BLaER1 treated with 17β-estradiol and CSF1 and Interleukin-3, amounts not matched to agents 10 nM and 100 nM (cell line): ENCODE results near the gene CDKAL1.

ENCODE experiments used
- H3K27ac ChIP-seq, 11 experiments: shearing (Covaris generic); formaldehyde crosslinking; 2 replicates each; pipeline ENCODE4 v1.8.1; 2022
- H3K27me3 ChIP-seq, 11 experiments: shearing (Covaris generic); formaldehyde crosslinking; 2 replicates each; pipeline ENCODE4 v1.8.1; 2022
- H3K36me3 ChIP-seq, 11 experiments: shearing (Covaris generic); formaldehyde crosslinking; 2 replicates each; pipeline ENCODE4 v1.8.1; 2022
- H3K4me1 ChIP-seq, 10 experiments: shearing (Covaris generic); formaldehyde crosslinking; 2 replicates each; pipeline ENCODE4 v1.8.1; 2022
- H3K4me2 ChIP-seq, 11 experiments: shearing (Covaris generic); formaldehyde crosslinking; 2 replicates each; pipeline ENCODE4 v1.8.1; 2022
- H3K4me3 ChIP-seq, 10 experiments: shearing (Covaris generic); formaldehyde crosslinking; 2 replicates each; pipeline ENCODE4 v1.8.1; 2022
- H3K9ac ChIP-seq, 11 experiments: shearing (Covaris generic); formaldehyde crosslinking; 2 replicates each; pipeline ENCODE4 v1.8.1; 2022
- H3K9me3 ChIP-seq, 11 experiments: shearing (Covaris generic); formaldehyde crosslinking; replicated peaks in 1 of 11; 2 replicates each; pipeline ENCODE4 v1.8.1; 2022
- H4K20me1 ChIP-seq, 11 experiments: shearing (Covaris generic); formaldehyde crosslinking; 2 replicates each; pipeline ENCODE4 v1.8.1; 2022
- Cebpa-rat ChIP-seq, 11 experiments: shearing (Covaris generic); IDR thresholded peaks; 2 replicates each; pipeline ENCODE4 v1.8.1; 2022

The CDKAL1 gene

DNA sequence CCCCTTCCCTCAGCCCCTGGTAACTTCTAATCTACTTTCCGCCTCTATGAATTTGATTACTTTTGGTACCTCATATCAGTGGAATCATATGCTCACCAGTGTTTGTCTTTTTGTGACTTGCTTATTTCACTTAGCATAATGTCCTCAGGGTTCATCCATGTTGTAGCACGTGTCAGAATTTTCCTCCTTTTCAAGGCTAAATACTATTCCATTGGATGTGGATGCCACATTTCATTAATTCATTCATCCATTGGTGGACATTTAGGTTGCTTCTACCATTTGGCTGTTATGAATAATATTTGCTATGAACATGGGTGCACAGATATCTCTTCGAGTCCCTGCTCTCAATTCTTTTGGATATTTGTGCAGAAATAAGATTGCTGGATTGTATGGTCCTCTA, 670.7 kb downstream of the CDKAL1 start:
- H3K36me3 ChIP-seq = peaks cover 5 to 45% (median 12%) of the 10 kb centered on the region in 11 experiments; a peak in 16 of 22 replicates
- H3K27ac ChIP-seq = no peak overlapping the region
- TF ChIP-seq Cebpa-rat (IDR thresholded peaks at IDR 0.05) = no peak
- H3K9me3 ChIP-seq = peaks cover 6 to 18% (median 12%) of the 10 kb centered on the region in 11 experiments; a peak in 17 of 22 replicates
- no peak overlapping the region for H3K4me2 ChIP-seq
- H3K4me3 ChIP-seq = no peak overlapping the region
- no peaks in the 10 kb centered on the region for H3K27me3 ChIP-seq
- peaks cover 8 to 27% (median 20%) of the 10 kb centered on the region in 10 experiments for H3K4me1 ChIP-seq
- no peak overlapping the region for H3K9ac ChIP-seq
- H4K20me1 ChIP-seq = no peaks in the 10 kb centered on the region

DNA sequence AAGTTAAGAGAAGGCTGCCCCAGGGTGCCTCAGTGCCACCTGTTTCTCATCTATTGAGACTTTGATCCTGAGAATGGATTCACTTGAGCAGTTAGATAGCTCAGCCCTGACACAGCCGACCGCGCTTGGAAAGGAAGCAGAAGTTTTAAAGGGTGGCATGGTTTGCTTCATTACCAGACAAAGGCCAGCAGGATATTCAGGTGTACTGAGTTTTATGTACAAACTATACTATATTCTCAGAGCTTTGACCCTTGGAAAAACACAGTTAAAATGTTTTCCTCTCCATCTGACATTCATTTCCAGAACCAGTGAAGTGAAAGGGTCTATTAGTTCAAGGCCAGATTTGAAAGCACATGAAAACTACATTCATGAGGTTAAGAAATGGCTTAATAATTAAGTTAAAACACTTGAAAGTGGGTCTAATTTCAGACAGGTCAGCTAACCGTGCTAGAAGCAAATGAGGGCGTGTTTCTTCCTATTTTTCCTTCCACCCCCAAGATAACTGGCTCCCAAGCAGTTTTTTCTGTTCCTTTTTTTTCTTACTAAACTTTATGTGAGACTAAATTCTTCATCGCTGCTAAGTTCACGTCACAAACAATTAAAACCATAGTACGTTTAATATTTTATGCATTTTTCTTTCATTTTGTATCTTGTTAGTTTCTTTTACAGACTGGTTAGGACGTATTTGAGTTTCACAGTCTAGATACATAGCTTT, 674.0 kb downstream of the CDKAL1 start:
- Histone ChIP-seq H3K27ac (no peak overlapping the region), H3K4me1 (peaks cover 0 to 19% (median 14%) of the 10 kb centered on the region in 10 experiments; a peak in 15 of 20 replicates), H3K9me3 (peaks cover 6 to 21% (median 12%) of the 10 kb centered on the region in 11 experiments; a peak in 17 of 22 replicates), H4K20me1 (no peaks in the 10 kb centered on the region), H3K9ac (no peak overlapping the region), H3K4me2 (peak overlapping the region in 8 of 11 experiments; percentile 2 to 49 (median 16); a peak in 12 of 22 replicates), H3K4me3 (no peak overlapping the region), H3K27me3 (no peaks in the 10 kb centered on the region), H3K36me3 (peaks cover 5 to 33% (median 16%) of the 10 kb centered on the region in 11 experiments; a peak in 14 of 22 replicates)
- TF ChIP-seq Cebpa-rat (IDR thresholded peaks at IDR 0.05) = no peak

DNA sequence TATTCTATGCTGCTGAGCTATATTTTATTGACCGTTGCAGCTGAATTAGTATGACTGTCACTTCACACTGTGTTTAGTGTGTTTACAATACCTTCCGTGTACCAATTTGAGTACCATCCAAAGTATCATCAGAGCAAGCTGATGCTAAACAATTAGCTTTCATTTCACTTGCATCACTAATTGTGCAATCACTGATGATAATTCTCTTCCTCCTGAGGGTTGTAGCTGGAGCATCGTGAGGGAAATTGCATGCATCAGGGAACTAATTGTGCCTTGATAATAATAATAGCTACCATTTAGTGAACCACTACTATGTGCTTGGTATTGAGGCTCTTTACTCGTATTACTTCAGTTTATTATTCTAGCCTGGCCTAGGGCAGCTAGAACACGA, 674.5 kb downstream of the CDKAL1 start:
- H3K9me3 ChIP-seq = peaks cover 6 to 17% (median 12%) of the 10 kb centered on the region in 11 experiments; a peak in 17 of 22 replicates
- H3K27ac ChIP-seq = no peak overlapping the region
- no peak overlapping the region for H3K4me3 ChIP-seq
- H3K27me3 ChIP-seq = no peaks in the 10 kb centered on the region
- peaks cover 5 to 33% (median 16%) of the 10 kb centered on the region in 11 experiments; a peak in 14 of 22 replicates for H3K36me3 ChIP-seq
- peak overlapping the region in 5 of 11 experiments; percentile 5 to 49 (median 12); a peak in 9 of 22 replicates for H3K4me2 ChIP-seq
- H3K4me1 ChIP-seq = peaks cover 0 to 24% (median 14%) of the 10 kb centered on the region in 10 experiments; a peak in 15 of 20 replicates
- H3K9ac ChIP-seq = no peak overlapping the region
- peak in 1 of 11 experiments; percentile 61; a peak in 3 of 22 replicates for TF ChIP-seq Cebpa-rat (IDR thresholded peaks at IDR 0.05)
- H4K20me1 ChIP-seq = no peaks in the 10 kb centered on the region

DNA sequence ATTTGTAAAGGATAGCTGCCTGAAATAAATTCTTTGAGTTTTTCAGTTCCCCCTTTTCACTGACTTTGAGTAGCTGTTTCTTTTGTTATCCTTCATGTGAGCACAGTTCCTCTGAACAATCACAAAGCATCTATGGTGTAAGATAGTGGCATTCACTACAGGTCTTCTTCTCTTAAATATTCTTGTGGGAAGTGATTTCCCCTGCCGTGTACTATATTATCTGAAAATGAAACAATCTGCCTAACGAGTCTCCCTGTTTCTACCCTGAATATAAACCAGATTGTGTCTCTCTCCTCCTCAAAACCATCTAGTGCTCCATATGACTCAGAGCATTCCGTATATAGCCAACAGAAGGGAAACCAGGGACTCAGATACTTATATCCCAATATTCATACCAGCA, 679.2 kb downstream of the CDKAL1 start:
- Histone ChIP-seq H3K27ac (no peak overlapping the region), H3K36me3 (peaks cover 0 to 17% (median 10%) of the 10 kb centered on the region in 11 experiments; a peak in 11 of 22 replicates), H3K4me3 (no peak overlapping the region), H4K20me1 (no peaks in the 10 kb centered on the region), H3K27me3 (no peaks in the 10 kb centered on the region), H3K4me1 (peaks cover 7 to 16% (median 10%) of the 10 kb centered on the region in 10 experiments; a peak in 15 of 20 replicates), H3K9me3 (peaks cover 0 to 6% (median 4%) of the 10 kb centered on the region in 11 experiments; a peak in 6 of 22 replicates), H3K9ac (no peak overlapping the region), H3K4me2 (0 out of 22 replicates have a peak overlapping the region, but pooled peaks of 1 of the 11 experiments have one; percentile 21)
- TF ChIP-seq Cebpa-rat (IDR thresholded peaks at IDR 0.05) = no peak

DNA sequence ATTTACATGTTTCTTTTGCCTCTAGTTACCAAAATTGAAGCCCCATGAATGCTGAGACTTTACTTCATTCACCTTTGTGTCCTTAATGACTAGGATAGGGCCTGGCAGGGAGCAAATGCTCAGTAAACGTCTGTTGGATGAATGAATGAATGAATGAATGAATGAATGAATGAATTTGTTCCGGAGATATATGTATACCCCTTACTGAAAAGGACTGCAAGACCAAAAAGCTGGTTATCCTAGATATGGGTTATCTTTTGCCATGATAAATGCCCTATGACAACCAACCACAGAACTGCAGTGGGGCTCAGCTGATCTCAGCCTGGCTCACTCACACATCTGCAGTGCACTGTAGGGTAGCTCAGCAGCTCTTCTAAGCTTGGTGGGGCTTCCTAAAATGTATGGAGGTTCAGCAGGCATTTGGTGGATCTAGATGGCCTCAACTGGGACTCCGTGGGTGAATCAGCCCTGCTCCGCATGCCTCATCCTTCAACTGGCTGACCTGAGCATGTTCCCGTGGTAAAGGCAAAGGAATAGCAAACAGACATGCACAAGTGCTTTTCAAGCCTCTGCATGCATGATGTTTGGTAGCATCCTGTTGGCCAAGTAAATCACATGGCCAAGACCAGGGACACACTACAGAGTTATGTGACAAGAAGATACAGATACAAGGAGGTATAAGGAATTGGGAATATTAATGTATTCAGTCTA, 680.6 kb downstream of the CDKAL1 start:
- H3K9me3 ChIP-seq = peaks cover 0 to 8% (median 5%) of the 10 kb centered on the region in 11 experiments; a peak in 6 of 22 replicates
- no peak for TF ChIP-seq Cebpa-rat (IDR thresholded peaks at IDR 0.05)
- H3K9ac ChIP-seq = no peak overlapping the region
- no peak overlapping the region for H3K4me3 ChIP-seq
- H3K27me3 ChIP-seq = no peaks in the 10 kb centered on the region
- H3K27ac ChIP-seq = no peak overlapping the region
- H3K4me1 ChIP-seq = peaks cover 0 to 11% (median 7%) of the 10 kb centered on the region in 10 experiments; a peak in 6 of 20 replicates
- peak overlapping the region in 3 of 11 experiments; percentile 1 to 8 (median 2); a peak in 1 of 22 replicates for H3K4me2 ChIP-seq
- H4K20me1 ChIP-seq = no peaks in the 10 kb centered on the region
- peaks cover 0 to 14% (median 9%) of the 10 kb centered on the region in 11 experiments; a peak in 11 of 22 replicates for H3K36me3 ChIP-seq

DNA sequence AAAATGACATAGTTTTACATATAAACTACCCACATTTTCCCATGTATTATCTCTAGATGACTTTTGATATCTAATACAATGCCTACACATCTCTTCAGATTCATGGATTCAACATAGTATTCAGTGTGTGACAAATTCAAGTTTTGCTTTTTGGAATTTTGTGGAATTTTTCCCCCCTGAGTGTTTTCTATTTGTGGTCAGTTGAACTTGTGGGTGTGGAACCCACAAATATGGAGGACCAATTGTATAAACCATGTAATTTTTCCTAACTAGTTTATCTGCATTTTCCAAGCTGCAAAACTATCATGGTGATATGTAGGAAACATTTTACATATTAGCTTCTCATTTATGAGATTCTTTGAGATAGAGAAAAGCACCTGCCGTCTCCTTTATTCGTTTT, 685.0 kb downstream of the CDKAL1 start:
- no peak overlapping the region for H3K4me2 ChIP-seq
- H3K9ac ChIP-seq = no peak overlapping the region
- TF ChIP-seq Cebpa-rat (IDR thresholded peaks at IDR 0.05) = no peak
- no peaks in the 10 kb centered on the region for H4K20me1 ChIP-seq
- H3K27ac ChIP-seq = no peak overlapping the region
- H3K4me3 ChIP-seq = no peak overlapping the region
- peaks cover 0 to 9% (median 0%) of the 10 kb centered on the region in 10 experiments; a peak in 5 of 20 replicates for H3K4me1 ChIP-seq
- peaks cover 0 to 14% (median 7%) of the 10 kb centered on the region in 11 experiments; a peak in 9 of 22 replicates for H3K9me3 ChIP-seq
- H3K27me3 ChIP-seq = no peaks in the 10 kb centered on the region
- H3K36me3 ChIP-seq = peaks cover 0 to 21% (median 8%) of the 10 kb centered on the region in 11 experiments; a peak in 8 of 22 replicates

DNA sequence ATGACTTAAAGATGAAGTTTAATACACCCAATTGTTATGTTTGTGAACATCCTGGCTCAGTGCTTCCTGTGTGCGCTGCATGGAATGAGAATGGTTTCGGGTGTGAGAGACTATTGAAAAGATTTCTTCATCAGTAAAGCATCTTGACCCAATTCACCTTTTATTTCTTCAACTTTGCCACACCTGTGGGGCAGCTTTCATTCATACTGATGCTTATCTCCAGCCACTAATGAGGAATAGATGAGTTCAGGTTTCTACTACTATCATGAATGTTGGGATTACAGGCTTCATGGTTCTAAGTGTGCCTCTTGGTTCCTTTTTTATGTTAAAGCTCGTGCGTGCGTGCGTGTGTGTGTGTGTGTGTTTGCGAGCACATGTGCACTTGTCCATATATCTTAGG, 685.6 kb downstream of the CDKAL1 start:
- H4K20me1 ChIP-seq = no peaks in the 10 kb centered on the region
- H3K4me1 ChIP-seq = peaks cover 0 to 8% (median 0%) of the 10 kb centered on the region in 10 experiments; a peak in 5 of 20 replicates
- no peak overlapping the region for H3K27ac ChIP-seq
- peaks cover 0 to 17% (median 7%) of the 10 kb centered on the region in 11 experiments; a peak in 7 of 22 replicates for H3K36me3 ChIP-seq
- no peak overlapping the region for H3K4me2 ChIP-seq
- H3K9ac ChIP-seq = no peak overlapping the region
- peaks cover 0 to 14% (median 7%) of the 10 kb centered on the region in 11 experiments; a peak in 9 of 22 replicates for H3K9me3 ChIP-seq
- no peaks in the 10 kb centered on the region for H3K27me3 ChIP-seq
- no peak overlapping the region for H3K4me3 ChIP-seq
- no peak for TF ChIP-seq Cebpa-rat (IDR thresholded peaks at IDR 0.05)

DNA sequence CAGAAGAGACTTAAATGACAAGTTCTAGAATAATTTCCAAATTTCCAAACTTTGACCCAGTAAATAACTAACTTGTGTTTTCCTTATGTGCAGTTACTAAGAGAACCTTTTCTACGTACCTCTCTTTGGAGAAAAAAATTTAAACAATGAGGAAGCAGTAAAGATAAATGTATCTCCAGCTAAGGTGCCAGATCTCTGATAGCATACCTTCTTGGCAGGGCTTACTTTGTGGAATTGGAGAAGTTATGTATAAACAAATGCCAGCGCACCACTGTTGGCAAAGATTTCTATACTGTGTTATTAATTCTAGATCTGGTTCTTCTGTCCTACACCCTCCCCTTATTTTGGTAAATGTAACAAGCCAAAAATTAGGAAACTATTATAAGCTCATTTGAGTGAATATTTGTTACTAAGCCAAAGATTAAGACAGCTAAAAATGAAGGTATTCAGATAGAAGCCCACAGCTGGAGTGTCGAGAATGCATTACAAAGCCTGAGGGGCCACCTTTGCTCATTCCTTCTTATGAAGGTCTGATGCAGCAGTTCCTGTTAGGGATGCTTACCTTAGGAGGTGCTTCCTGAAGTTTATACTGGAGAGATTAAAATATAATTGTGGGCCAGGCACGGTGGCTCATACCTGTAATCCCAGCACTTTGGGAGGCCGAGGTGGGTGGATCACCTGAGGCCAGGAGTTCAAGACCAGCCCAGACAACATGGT, 686.2 kb downstream of the CDKAL1 start:
- H3K4me2 ChIP-seq = no peak overlapping the region

More for the DNA sequence above, 686.2 kb downstream of the CDKAL1 start:
- peaks cover 0 to 3% (median 0%) of the 10 kb centered on the region in 10 experiments; a peak in 3 of 20 replicates for H3K4me1 ChIP-seq
- no peaks in the 10 kb centered on the region for H3K27me3 ChIP-seq
- no peak overlapping the region for H3K27ac ChIP-seq
- H3K9me3 ChIP-seq = peaks cover 0 to 14% (median 7%) of the 10 kb centered on the region in 11 experiments; a peak in 10 of 22 replicates
- TF ChIP-seq Cebpa-rat (IDR thresholded peaks at IDR 0.05) = no peak
- H3K36me3 ChIP-seq = peaks cover 0 to 22% (median 7%) of the 10 kb centered on the region in 11 experiments; a peak in 6 of 22 replicates
- no peak overlapping the region for H3K9ac ChIP-seq
- no peak overlapping the region for H3K4me3 ChIP-seq
- H4K20me1 ChIP-seq = no peaks in the 10 kb centered on the region
